WTC11 (cell line): ENCODE results near the gene PDE11A.

ENCODE experiments used
- ATF3 ChIP-seq: sonication (generic); formaldehyde crosslinking; conservative IDR thresholded peaks from 2 replicates; pipeline ENCODE4 v1.8.1; 2022; ENCODE audit warnings: mild to moderate bottlenecking, missing genetic modification reagents
- CREM ChIP-seq: sonication (generic); formaldehyde crosslinking; IDR thresholded peaks from 2 replicates; pipeline ENCODE4 v1.8.1; 2022; ENCODE audit warnings: mild to moderate bottlenecking, missing genetic modification reagents, moderate library complexity
- CTCF ChIP-seq: fragments of 200-600 bp; IDR thresholded peaks from 2 replicates; pipeline ENCODE4 v1.8.0; 2022; ENCODE audit warnings: antibody characterized with exemption
- FOXJ3 ChIP-seq: sonication (generic); formaldehyde crosslinking; IDR thresholded peaks from 2 replicates; pipeline ENCODE4 v1.9.0; 2021; ENCODE audit warnings: missing genetic modification reagents, mild to moderate bottlenecking, borderline replicate concordance
- IRF1 ChIP-seq: sonication (generic); formaldehyde crosslinking; IDR thresholded peaks from 2 replicates; pipeline ENCODE4 v1.8.0; 2023; ENCODE audit warnings: missing genetic modification reagents
- IRF2 ChIP-seq: sonication (generic); formaldehyde crosslinking; IDR thresholded peaks from 2 replicates; pipeline ENCODE4 v1.8.0; 2022; ENCODE audit warnings: low read depth, missing genetic modification reagents, borderline replicate concordance
- NR1H2 ChIP-seq: sonication (generic); formaldehyde crosslinking; IDR thresholded peaks from 2 replicates; pipeline ENCODE4 v1.9.0; 2021; ENCODE audit warnings: mild to moderate bottlenecking, moderate library complexity, missing genetic modification reagents
- NR3C1 ChIP-seq: sonication (generic); formaldehyde crosslinking; conservative IDR thresholded peaks from 2 replicates; pipeline ENCODE4 v1.8.1; 2023; ENCODE audit warnings: low read depth, mild to moderate bottlenecking, missing genetic modification reagents
- PREB ChIP-seq: sonication (generic); formaldehyde crosslinking; IDR thresholded peaks from 2 replicates; pipeline ENCODE4 v1.8.1; 2022; ENCODE audit warnings: mild to moderate bottlenecking, missing genetic modification reagents, moderate library complexity, borderline replicate concordance
- ZNF263 ChIP-seq: sonication (generic); formaldehyde crosslinking; IDR thresholded peaks from 2 replicates; pipeline ENCODE4 v1.8.1; 2022; ENCODE audit warnings: low read depth, mild to moderate bottlenecking, moderate library complexity, missing genetic modification reagents

GRCh38 chr2:177599139-177599688, 473.4 kb downstream of the PDE11A start:
- TF ChIP-seq ATF3 (CRISPR knock-in tag) (no peak), CTCF (no peak), NR3C1 (CRISPR knock-in tag) (no peak), NR1H2 (CRISPR knock-in tag) (no peak), IRF2 (CRISPR knock-in tag) (no peak), FOXJ3 (CRISPR knock-in tag) (no peak), CREM (CRISPR knock-in tag) (no peak), ZNF263 (CRISPR knock-in tag) (no peak), IRF1 (no peak), PREB (CRISPR knock-in tag) (no peak)
